Loucy (cell line): ENCODE data around the gene CISTR.

ENCODE experiments used
- H2AFZ ChIP-seq: fragments of 200-600 bp; sonication (generic); 2 replicates; pipeline ENCODE4 v1.6.0; 2016; ENCODE audit warnings: antibody characterized with exemption, mild to moderate bottlenecking, low read length, moderate library complexity
- H3F3A ChIP-seq: fragments of 200-600 bp; 2 replicates; pipeline ENCODE4 v1.6.0; 2016; ENCODE audit warnings: antibody characterized with exemption, low read depth, mild to moderate bottlenecking
- H3K27me3 ChIP-seq: fragments of 200-600 bp; sonication (generic); 2 replicates; pipeline ENCODE4 v1.6.1; 2014; ENCODE audit warnings: low read length, mild to moderate bottlenecking; ENCODE audit not compliant: insufficient read depth, poor library complexity, severe bottlenecking
- H3K36me3 ChIP-seq: fragments of 200-600 bp; sonication (generic); 2 replicates; pipeline ENCODE4 v1.6.1; 2016; ENCODE audit warnings: low read length; ENCODE audit not compliant: insufficient read depth
- H3K4me1 ChIP-seq: fragments of 200-600 bp; sonication (generic); 2 replicates; pipeline ENCODE4 v1.5.1; 2014; ENCODE audit warnings: low read length, mild to moderate bottlenecking; ENCODE audit not compliant: insufficient read depth, poor library complexity, severe bottlenecking
- H3K4me2 ChIP-seq: fragments of 200-600 bp; sonication (generic); 2 replicates; pipeline ENCODE4 v1.6.0; 2014; ENCODE audit warnings: antibody characterized with exemption, low read length, low read depth, mild to moderate bottlenecking; ENCODE audit not compliant: poor library complexity, severe bottlenecking
- H3K4me3 ChIP-seq: fragments of 200-600 bp; sonication (generic); 2 replicates; pipeline ENCODE4 v1.5.1; 2014; ENCODE audit warnings: low read length, mild to moderate bottlenecking, mixed read lengths; ENCODE audit not compliant: poor library complexity, severe bottlenecking
- H3K79me2 ChIP-seq: fragments of 200-600 bp; sonication (generic); 2 replicates; pipeline ENCODE4 v1.6.1; 2014; ENCODE audit warnings: low read length; ENCODE audit not compliant: insufficient read depth
- H3K9ac ChIP-seq: fragments of 200-600 bp; sonication (generic); 2 replicates; pipeline ENCODE4 v1.6.0; 2014; ENCODE audit warnings: mild to moderate bottlenecking, low read depth, low read length, moderate library complexity; ENCODE audit not compliant: poor library complexity, severe bottlenecking
- H3K9me2 ChIP-seq: fragments of 200-600 bp; sonication (generic); replicated peaks from 2 replicates; pipeline ENCODE4 v1.6.1; 2016; ENCODE audit warnings: low read depth, low read length, mixed read lengths
- H3K9me3 ChIP-seq: fragments of 200-600 bp; sonication (generic); 2 replicates; pipeline ENCODE4 v1.6.1; 2014; ENCODE audit warnings: mild to moderate bottlenecking, antibody characterized with exemption, low read length, low read depth; ENCODE audit not compliant: insufficient read depth
- H4K20me1 ChIP-seq: fragments of 200-600 bp; sonication (generic); 2 replicates; pipeline ENCODE4 v1.6.0; 2014; ENCODE audit warnings: antibody characterized with exemption, low read length, mild to moderate bottlenecking; ENCODE audit not compliant: insufficient read depth, poor library complexity, severe bottlenecking
- CTCF ChIP-seq: fragments of 200-600 bp; sonication (generic); conservative IDR thresholded peaks from 2 replicates; pipeline ENCODE4 v1.5.1; 2014; ENCODE audit warnings: mild to moderate bottlenecking, antibody characterized with exemption, low read length
- EZH2phosphoT487 ChIP-seq: fragments of 200-600 bp; IDR thresholded peaks from 2 replicates; pipeline ENCODE4 v1.6.1; 2018; ENCODE audit warnings: antibody characterized with exemption, mild to moderate bottlenecking, moderate library complexity, borderline replicate concordance

Gene CISTR

GRCh38 chr12:53710091-53710490, 41.7 kb downstream of the CISTR start:
- Histone ChIP-seq H3K79me2 (no peaks in the 10 kb centered on the region), H4K20me1 (no peaks in the 10 kb centered on the region), H3K9me3 (no peaks in the 10 kb centered on the region), H3K4me3 (no peak overlapping the region), H3K27me3 (no peaks in the 10 kb centered on the region), H3F3A (no peaks in the 10 kb centered on the region), H3K9me2 (no peaks in the 10 kb centered on the region), H3K4me2 (no peak overlapping the region), H3K36me3 (no peaks in the 10 kb centered on the region), H2AFZ (no peak overlapping the region), H3K9ac (no peak overlapping the region), H3K4me1 (no peaks in the 10 kb centered on the region)
- TF ChIP-seq CTCF = no peak
- TF ChIP-seq EZH2phosphoT487 = no peak

GRCh38 chr12:53709671-53710070, 42.1 kb downstream of the CISTR start:
- Histone ChIP-seq H3K4me2 (no peak overlapping the region), H3F3A (no peaks in the 10 kb centered on the region), H3K27me3 (no peaks in the 10 kb centered on the region), H4K20me1 (no peaks in the 10 kb centered on the region), H3K9me3 (no peaks in the 10 kb centered on the region), H3K9me2 (no peaks in the 10 kb centered on the region), H3K36me3 (no peaks in the 10 kb centered on the region), H3K9ac (no peak overlapping the region), H2AFZ (no peak overlapping the region), H3K4me3 (no peak overlapping the region), H3K4me1 (no peaks in the 10 kb centered on the region), H3K79me2 (no peaks in the 10 kb centered on the region)
- TF ChIP-seq CTCF (no peak), EZH2phosphoT487 (no peak)

GRCh38 chr12:53706080-53706479, 45.7 kb downstream of the CISTR start:
- H3K4me1 ChIP-seq = peaks cover 5% of the 10 kb centered on the region
- no peak overlapping the region for H3K4me2 ChIP-seq
- no peaks in the 10 kb centered on the region for H3K9me2 ChIP-seq
- no peaks in the 10 kb centered on the region for H3K27me3 ChIP-seq
- no peaks in the 10 kb centered on the region for H3K79me2 ChIP-seq
- H3K36me3 ChIP-seq = no peaks in the 10 kb centered on the region
- no peak overlapping the region for H2AFZ ChIP-seq
- no peaks in the 10 kb centered on the region for H3F3A ChIP-seq
- H3K4me3 ChIP-seq = no peak overlapping the region
- H3K9ac ChIP-seq = no peak overlapping the region
- H3K9me3 ChIP-seq = no peaks in the 10 kb centered on the region
- H4K20me1 ChIP-seq = no peaks in the 10 kb centered on the region
- no peak for TF ChIP-seq CTCF
- TF ChIP-seq EZH2phosphoT487 = no peak
